Gastrocnemius medialis (tissue), 4 donors: Measurements from ENCODE around the gene CNGA1. TPM values are rescaled to one million over a fixed set of nuclear protein-coding genes. Genes with fewer than 3 reads are reported as not detected.

Source experiments
- ATAC-seq, 2 donors: fragments of 150-250 bp; one replicate each; pipeline ENCODE4 v1.9.1; 2016
- DNase-seq, 2 donors: peaks; one replicate each; pipeline ENCODE4 v3.0.0-alpha.2; 2019
- H3K27ac ChIP-seq, 4 donors: fragments of 200-600 bp; sonication (generic); 1 replicate in 1 of 4; 2 replicates in 3 of 4; pipeline ENCODE4 v1.5.1; 2016 to 2018; ENCODE audit warnings: mild to moderate bottlenecking in 2 of 4, moderate library complexity in 1 of 4
- H3K27me3 ChIP-seq, 3 donors: fragments of 200-600 bp; sonication (generic) in 2 of 3; 1 replicate in 1 of 3; 2 replicates in 2 of 3; pipeline versions ENCODE4 v1.5.1 to v1.6.0; 2016 to 2019; ENCODE audit warnings: mild to moderate bottlenecking in 1 of 3, moderate library complexity in 1 of 3
- H3K36me3 ChIP-seq, 2 donors: fragments of 200-600 bp; sonication (generic) in 1 of 2; one replicate each; pipeline ENCODE4 v1.5.1; 2017 to 2018
- H3K4me1 ChIP-seq, 2 donors: fragments of 200-600 bp; sonication (generic) in 1 of 2; one replicate each; pipeline ENCODE4 v1.5.1; 2016 to 2017; ENCODE audit warnings: mild to moderate bottlenecking in 2 of 2
- H3K4me3 ChIP-seq, 4 donors: fragments of 200-600 bp; sonication (generic) in 3 of 4; 1 replicate in 1 of 4; 2 replicates in 3 of 4; pipeline ENCODE4 v1.5.1; 2016 to 2019; ENCODE audit warnings: mild to moderate bottlenecking in 2 of 4
- H3K9me3 ChIP-seq, 3 donors: fragments of 200-600 bp; sonication (generic) in 2 of 3; 1 replicate in 1 of 3; 2 replicates in 2 of 3; pipeline ENCODE4 v1.5.1; 2016 to 2019
- POLR2A ChIP-seq, 2 donors: fragments of 450-650 bp; IDR thresholded peaks; one replicate each; pipeline ENCODE4 v1.6.1; 2017; ENCODE audit warnings: antibody characterized with exemption in 2 of 2, mild to moderate bottlenecking in 2 of 2, moderate library complexity in 2 of 2
- in situ Hi-C, 4 donors: fragments of 200-750 bp; cut with MboI; loops; one replicate each; pipeline versions ENCODE4 v1.15.0 to v1.8.0; 2017; ENCODE audit warnings: low sequenced_read_pairs in 4 of 4
- intact Hi-C: fragments of 100-400 bp; cut with DNase I; formaldehyde crosslinking; loops from one replicate; pipeline ENCODE4 v1.15.1; 2023; ENCODE audit warnings: low total_unique reads
- total RNA-seq, 4 donors: library from RNA; depleted of rRNA; stranded (reverse); fragments of >200 nt; gene quantifications; one replicate each; pipeline versions ENCODE4 v1.1.0 to v1.2.3, GENCODE V29; 2016
- TF ChIP-seq, protein P1 (sequence below), 5 experiments: fragments of 450-650 bp in 3 of 5; fragments of 200-600 bp in 2 of 5; sonication (generic) in 2 of 5; IDR thresholded peaks in 4 of 5; conservative IDR thresholded peaks in 1 of 5; 1 replicate in 4 of 5; 2 replicates in 1 of 5; pipeline ENCODE4 v1.5.1; 2016 to 2019; ENCODE audit warnings: antibody characterized with exemption in 5 of 5, mild to moderate bottlenecking in 3 of 5, moderate library complexity in 3 of 5

Gene CNGA1
- total RNA-seq, 4 donors from 2014 or later: 0.15 to 0.53 (median 0.32) TPM; not detected in 1

DNA sequence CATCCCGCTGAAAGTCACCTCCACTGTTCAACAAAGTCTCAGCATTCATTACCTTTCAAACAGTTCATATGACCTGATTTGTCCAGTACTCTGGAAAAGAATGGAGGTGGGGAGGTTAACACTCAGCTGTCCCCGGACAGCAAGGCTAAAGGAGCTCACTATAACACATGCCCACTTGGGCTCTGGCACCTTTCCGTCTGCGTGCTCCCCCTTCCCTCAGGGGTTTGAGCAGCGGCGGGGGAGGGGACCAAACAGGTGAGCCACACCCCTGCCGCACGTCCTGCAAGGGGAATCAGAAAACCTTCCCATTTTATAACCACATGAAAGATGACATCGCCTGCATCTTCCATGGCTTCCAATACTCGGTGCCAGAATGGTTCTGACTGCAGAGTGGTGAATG lies 62.2 kb downstream of the CNGA1 start:
- no peak for TF ChIP-seq POLR2A (IDR thresholded peaks at IDR 0.05)
- TF ChIP-seq, protein P1, sequence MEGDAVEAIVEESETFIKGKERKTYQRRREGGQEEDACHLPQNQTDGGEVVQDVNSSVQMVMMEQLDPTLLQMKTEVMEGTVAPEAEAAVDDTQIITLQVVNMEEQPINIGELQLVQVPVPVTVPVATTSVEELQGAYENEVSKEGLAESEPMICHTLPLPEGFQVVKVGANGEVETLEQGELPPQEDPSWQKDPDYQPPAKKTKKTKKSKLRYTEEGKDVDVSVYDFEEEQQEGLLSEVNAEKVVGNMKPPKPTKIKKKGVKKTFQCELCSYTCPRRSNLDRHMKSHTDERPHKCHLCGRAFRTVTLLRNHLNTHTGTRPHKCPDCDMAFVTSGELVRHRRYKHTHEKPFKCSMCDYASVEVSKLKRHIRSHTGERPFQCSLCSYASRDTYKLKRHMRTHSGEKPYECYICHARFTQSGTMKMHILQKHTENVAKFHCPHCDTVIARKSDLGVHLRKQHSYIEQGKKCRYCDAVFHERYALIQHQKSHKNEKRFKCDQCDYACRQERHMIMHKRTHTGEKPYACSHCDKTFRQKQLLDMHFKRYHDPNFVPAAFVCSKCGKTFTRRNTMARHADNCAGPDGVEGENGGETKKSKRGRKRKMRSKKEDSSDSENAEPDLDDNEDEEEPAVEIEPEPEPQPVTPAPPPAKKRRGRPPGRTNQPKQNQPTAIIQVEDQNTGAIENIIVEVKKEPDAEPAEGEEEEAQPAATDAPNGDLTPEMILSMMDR (IDR thresholded peaks at IDR 0.05 in 4 of 5, conservative IDR thresholded peaks at IDR 0.05 in 1 of 5): no peak
- Histone ChIP-seq H3K36me3 (no peaks in the 10 kb centered on the region), H3K4me3 (no peak overlapping the region), H3K27ac (no peak overlapping the region), H3K4me1 (no peaks in the 10 kb centered on the region), H3K27me3 (no peaks in the 10 kb centered on the region), H3K9me3 (no peaks in the 10 kb centered on the region)
- intact Hi-C loops (no loop called here), in situ Hi-C loops (no loop called here)
- ATAC-seq (no peak), DNase-seq (no peak)

- no peaks in the 10 kb centered on the region for H3K9me3 ChIP-seq
- TF ChIP-seq, protein P1 (IDR thresholded peaks at IDR 0.05 in 4 of 5, conservative IDR thresholded peaks at IDR 0.05 in 1 of 5): no peak
- in situ Hi-C loops (loop anchor here in 3 of 4 donors (25.0 kb wide), 1 partner anchor 259 kb away; no protein-coding TSS in a partner anchor), intact Hi-C loops (no loop called here)
- H3K27ac ChIP-seq: no peak overlapping the region
- no peak for DNase-seq
- H3K27me3 ChIP-seq: no peaks in the 10 kb centered on the region
- ATAC-seq: no peak
- no peaks in the 10 kb centered on the region for H3K36me3 ChIP-seq
- H3K4me1 ChIP-seq: no peaks in the 10 kb centered on the region
- H3K4me3 ChIP-seq: no peak overlapping the region
These were observed 70.4 kb downstream of the CNGA1 start for GRCh38 chr4:47945930-47946726.

DNA sequence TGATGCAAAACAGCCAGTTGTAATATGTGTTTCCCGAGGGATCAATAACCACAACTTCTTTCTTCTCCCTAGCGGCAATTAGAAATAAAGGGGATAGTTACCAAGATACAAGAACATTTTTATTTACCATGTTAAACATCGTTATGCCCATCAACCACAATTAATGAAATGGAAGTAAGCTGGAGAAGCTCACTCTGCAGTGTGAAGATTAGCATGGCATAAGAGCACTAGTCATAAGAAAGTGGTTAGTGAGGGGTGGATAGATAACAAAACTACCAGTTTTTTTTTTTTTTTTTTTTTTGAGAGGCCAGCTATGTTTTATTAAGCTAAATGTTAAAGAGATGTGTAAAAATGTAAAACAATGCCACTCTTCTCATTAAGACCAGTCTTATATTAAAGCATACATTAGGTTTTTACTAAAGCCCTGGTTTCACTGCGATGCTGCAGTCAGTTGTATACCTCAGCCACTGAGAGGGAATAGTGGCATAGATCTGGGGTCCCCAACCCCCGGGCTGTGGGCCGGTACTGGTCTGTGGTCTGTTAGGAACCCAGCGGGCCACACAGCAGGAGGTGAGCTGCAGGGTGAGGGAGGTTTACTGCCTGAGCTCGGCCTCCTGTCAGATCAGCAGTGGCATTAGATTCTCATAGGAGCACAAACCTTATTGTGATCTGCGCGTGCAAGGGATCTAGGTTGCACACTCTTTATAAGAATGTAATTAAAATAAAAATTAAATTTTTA lies 74.2 kb downstream of the CNGA1 start:
- DNase-seq (no peak), ATAC-seq (no peak)
- intact Hi-C loops (no loop called here), in situ Hi-C loops (loop anchor here in 3 of 4 donors (25.0 kb wide), 1 partner anchor 255 kb away; no protein-coding TSS in a partner anchor)
- TF ChIP-seq, protein P1 (IDR thresholded peaks at IDR 0.05 in 4 of 5, conservative IDR thresholded peaks at IDR 0.05 in 1 of 5): no peak
- no peak for TF ChIP-seq POLR2A (IDR thresholded peaks at IDR 0.05)
- no peaks in the 10 kb centered on the region for H3K36me3 ChIP-seq
- H3K27ac ChIP-seq: no peak overlapping the region
- H3K4me3 ChIP-seq: no peak overlapping the region
- no peaks in the 10 kb centered on the region for H3K9me3 ChIP-seq
- no peaks in the 10 kb centered on the region for H3K4me1 ChIP-seq
- H3K27me3 ChIP-seq: no peaks in the 10 kb centered on the region

DNA sequence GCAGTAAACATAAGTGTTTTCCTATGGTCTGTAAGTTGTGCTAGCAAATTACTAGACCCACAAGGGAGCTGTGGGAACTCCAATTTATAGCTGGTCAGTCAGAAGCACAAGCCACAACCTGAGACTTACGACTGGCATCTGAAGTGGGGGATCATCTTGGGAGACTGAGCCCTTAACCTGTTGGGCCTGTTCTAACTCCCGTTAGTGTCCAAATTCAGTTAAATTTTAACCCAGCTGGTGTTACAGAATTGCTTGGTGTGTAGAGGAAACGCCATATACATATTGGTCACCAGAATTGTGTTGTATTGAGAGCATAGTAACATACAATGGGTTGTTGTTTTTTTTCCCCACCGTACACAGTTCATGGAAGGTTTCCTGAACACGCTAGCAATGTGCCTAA lies 77.0 kb downstream of the CNGA1 start:
- no peak for ATAC-seq
- Histone ChIP-seq H3K27me3 (no peaks in the 10 kb centered on the region), H3K4me1 (no peaks in the 10 kb centered on the region), H3K9me3 (no peaks in the 10 kb centered on the region), H3K36me3 (no peaks in the 10 kb centered on the region), H3K4me3 (no peak overlapping the region), H3K27ac (no peak overlapping the region)
- in situ Hi-C loops: loop anchor here (10.0 to 25.0 kb wide), 2 partner anchors 252 to 255 kb away; no protein-coding TSS in a partner anchor
- intact Hi-C loops: no loop called here
- DNase-seq: no peak
- no peak for TF ChIP-seq POLR2A (IDR thresholded peaks at IDR 0.05)
- TF ChIP-seq, protein P1 (IDR thresholded peaks at IDR 0.05 in 4 of 5, conservative IDR thresholded peaks at IDR 0.05 in 1 of 5): no peak
